ENCODE measurements around the gene RIPOR3. TPM values are rescaled to one million over a fixed set of nuclear protein-coding genes. Genes with fewer than 3 reads are reported as not detected.

The RIPOR3 gene
- polyA plus RNA-seq, 2 of the 4 experiments (the other 2 are of a cell fraction), result 0.03 to 0.06 TPM

GRCh38 chr20:50686821-50687220 is 4.5 kb downstream of the RIPOR3 start:
- Histone ChIP-seq H3K27ac (no peak overlapping the region), H3K4me3 (no peak overlapping the region), H3K4me1 (peaks cover 17% of the 10 kb centered on the region), H3K9me3 (no peaks in the 10 kb centered on the region), H3K4me2 (no peak overlapping the region)
- FAIRE-seq (no peak), DNase-seq (ENCODE audit: low read depth in 1 of 2, low spot score in 1 of 2) (no peak), ATAC-seq (no peak)
- no peak for TF ChIP-seq USF2 (IDR thresholded peaks at IDR 0.05)
- no peak for TF ChIP-seq BHLHE40 (IDR thresholded peaks at IDR 0.05; ENCODE audit: low read depth, low read length)
- no peak for TF ChIP-seq HOXB5 (CRISPR knock-in tag; IDR thresholded peaks at IDR 0.05)
- no peak for TF ChIP-seq ATOH8 (CRISPR knock-in tag; IDR thresholded peaks at IDR 0.05; ENCODE audit: low read depth)
- POLR2A ChIA-PET, result interaction anchor here (0.5 kb wide), 1 partner anchor 14 kb away, joined by 3 read pairs; no protein-coding TSS in a partner anchor
- 91% methylated on average over 10 of the region's 10 CpGs for WGBS (ENCODE audit: missing lambda C conversion rate)
- CTCF ChIA-PET, result interaction anchor here (0.6 to 1.5 kb wide), 5 partner anchors 23 to 518 kb away, joined by 3 to 4 read pairs (median 3); no protein-coding TSS in a partner anchor

DNA sequence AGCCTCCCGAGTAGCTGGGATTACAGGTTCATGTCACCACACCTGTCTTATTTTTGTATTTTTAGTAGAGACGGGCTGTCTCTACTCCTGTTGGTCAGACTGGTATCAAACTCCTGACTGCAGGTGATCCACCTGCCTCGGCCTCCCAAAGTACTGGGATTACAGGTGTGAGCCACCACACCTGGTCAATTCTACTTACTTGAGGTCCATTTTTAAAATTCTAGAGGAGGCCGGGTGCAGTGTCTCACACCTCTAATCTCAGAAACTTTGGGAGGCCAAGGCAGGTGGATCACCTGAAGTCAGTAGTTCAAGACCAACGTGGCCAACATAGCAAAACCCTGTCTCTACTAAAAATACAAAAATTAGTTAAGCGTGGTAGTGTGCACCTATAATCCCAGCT is 7.8 kb downstream of the RIPOR3 start:
- WGBS (ENCODE audit: missing lambda C conversion rate), result 89% methylated on average over 6 of the region's 6 CpGs
- no peak overlapping the region for H3K4me3 ChIP-seq
- TF ChIP-seq MYC (IDR thresholded peaks at IDR 0.05; ENCODE audit: borderline replicate concordance, low read length) (no peak), POLR2A (IDR thresholded peaks at IDR 0.05; ENCODE audit: low read length) (no peak), HOXB5 (CRISPR knock-in tag; IDR thresholded peaks at IDR 0.05) (no peak), CBX8 (IDR thresholded peaks at IDR 0.05) (no peak), RFX5 (IDR thresholded peaks at IDR 0.05) (no peak), PBX3 (IDR thresholded peaks at IDR 0.05) (no peak), USF2 (IDR thresholded peaks at IDR 0.05) (no peak), PHF8 (IDR thresholded peaks at IDR 0.05; ENCODE audit: borderline replicate concordance, low read depth) (no peak), CTCF (IDR thresholded peaks at IDR 0.05) (no peak), HOXA7 (CRISPR knock-in tag; IDR thresholded peaks at IDR 0.05) (no peak), FOXS1 (CRISPR knock-in tag; IDR thresholded peaks at IDR 0.05) (no peak), HEYL (CRISPR knock-in tag; IDR thresholded peaks at IDR 0.05) (no peak), ZNF302 (CRISPR knock-in tag; IDR thresholded peaks at IDR 0.05) (no peak), ZSCAN20 (CRISPR knock-in tag; IDR thresholded peaks at IDR 0.05) (no peak), RCOR1 (IDR thresholded peaks at IDR 0.05; ENCODE audit: low read depth, low read length) (no peak), MAZ (IDR thresholded peaks at IDR 0.05; ENCODE audit: borderline replicate concordance, low read depth, low read length) (no peak)
- TF ChIP-seq, protein P1, sequence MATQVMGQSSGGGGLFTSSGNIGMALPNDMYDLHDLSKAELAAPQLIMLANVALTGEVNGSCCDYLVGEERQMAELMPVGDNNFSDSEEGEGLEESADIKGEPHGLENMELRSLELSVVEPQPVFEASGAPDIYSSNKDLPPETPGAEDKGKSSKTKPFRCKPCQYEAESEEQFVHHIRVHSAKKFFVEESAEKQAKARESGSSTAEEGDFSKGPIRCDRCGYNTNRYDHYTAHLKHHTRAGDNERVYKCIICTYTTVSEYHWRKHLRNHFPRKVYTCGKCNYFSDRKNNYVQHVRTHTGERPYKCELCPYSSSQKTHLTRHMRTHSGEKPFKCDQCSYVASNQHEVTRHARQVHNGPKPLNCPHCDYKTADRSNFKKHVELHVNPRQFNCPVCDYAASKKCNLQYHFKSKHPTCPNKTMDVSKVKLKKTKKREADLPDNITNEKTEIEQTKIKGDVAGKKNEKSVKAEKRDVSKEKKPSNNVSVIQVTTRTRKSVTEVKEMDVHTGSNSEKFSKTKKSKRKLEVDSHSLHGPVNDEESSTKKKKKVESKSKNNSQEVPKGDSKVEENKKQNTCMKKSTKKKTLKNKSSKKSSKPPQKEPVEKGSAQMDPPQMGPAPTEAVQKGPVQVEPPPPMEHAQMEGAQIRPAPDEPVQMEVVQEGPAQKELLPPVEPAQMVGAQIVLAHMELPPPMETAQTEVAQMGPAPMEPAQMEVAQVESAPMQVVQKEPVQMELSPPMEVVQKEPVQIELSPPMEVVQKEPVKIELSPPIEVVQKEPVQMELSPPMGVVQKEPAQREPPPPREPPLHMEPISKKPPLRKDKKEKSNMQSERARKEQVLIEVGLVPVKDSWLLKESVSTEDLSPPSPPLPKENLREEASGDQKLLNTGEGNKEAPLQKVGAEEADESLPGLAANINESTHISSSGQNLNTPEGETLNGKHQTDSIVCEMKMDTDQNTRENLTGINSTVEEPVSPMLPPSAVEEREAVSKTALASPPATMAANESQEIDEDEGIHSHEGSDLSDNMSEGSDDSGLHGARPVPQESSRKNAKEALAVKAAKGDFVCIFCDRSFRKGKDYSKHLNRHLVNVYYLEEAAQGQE (IDR thresholded peaks at IDR 0.05), result no peak
- TF ChIP-seq, protein P2, sequence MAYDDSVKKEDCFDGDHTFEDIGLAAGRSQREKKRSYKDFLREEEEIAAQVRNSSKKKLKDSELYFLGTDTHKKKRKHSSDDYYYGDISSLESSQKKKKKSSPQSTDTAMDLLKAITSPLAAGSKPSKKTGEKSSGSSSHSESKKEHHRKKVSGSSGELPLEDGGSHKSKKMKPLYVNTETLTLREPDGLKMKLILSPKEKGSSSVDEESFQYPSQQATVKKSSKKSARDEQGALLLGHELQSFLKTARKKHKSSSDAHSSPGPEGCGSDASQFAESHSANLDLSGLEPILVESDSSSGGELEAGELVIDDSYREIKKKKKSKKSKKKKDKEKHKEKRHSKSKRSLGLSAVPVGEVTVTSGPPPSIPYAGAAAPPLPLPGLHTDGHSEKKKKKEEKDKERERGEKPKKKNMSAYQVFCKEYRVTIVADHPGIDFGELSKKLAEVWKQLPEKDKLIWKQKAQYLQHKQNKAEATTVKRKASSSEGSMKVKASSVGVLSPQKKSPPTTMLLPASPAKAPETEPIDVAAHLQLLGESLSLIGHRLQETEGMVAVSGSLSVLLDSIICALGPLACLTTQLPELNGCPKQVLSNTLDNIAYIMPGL (CRISPR knock-in tag; IDR thresholded peaks at IDR 0.05; ENCODE audit: borderline replicate concordance), result no peak
- POLR2A ChIA-PET, result no interaction called here
- ATAC-seq (no peak), DNase-seq (ENCODE audit: low read depth in 1 of 2, low spot score in 1 of 2) (no peak), FAIRE-seq (no peak)
- no peak overlapping the region for H3K27ac ChIP-seq
- no peaks in the 10 kb centered on the region for H3K9me3 ChIP-seq
- CTCF ChIA-PET, result interaction anchor here (1.0 to 2.0 kb wide), 4 partner anchors 10 to 61 kb away, joined by 3 to 7 read pairs (median 4); no protein-coding TSS in a partner anchor
- H3K4me1 ChIP-seq, result peaks cover 22% of the 10 kb centered on the region
- H3K4me2 ChIP-seq, result no peak overlapping the region
